H9 (cell line): ENCODE results near the gene DSG2. TPM values are rescaled to one million over a fixed set of nuclear protein-coding genes. Genes with fewer than 3 reads are reported as not detected.

Experiments used
- DNase-seq: peaks from one replicate; pipeline ENCODE4 v3.0.0-alpha.2; 2017
- H2AFZ ChIP-seq: one replicate; pipeline ENCODE4 v1.6.1; 2013; ENCODE audit warnings: mild to moderate bottlenecking, low read length, control low read depth, moderate library complexity
- H2AK5ac ChIP-seq: 2 replicates; pipeline ENCODE4 v1.6.1; 2013; ENCODE audit warnings: low read length, control low read depth, mixed read lengths; ENCODE audit not compliant: insufficient read length
- H2BK120ac ChIP-seq: one replicate; pipeline ENCODE4 v1.6.1; 2013; ENCODE audit warnings: low read depth, mild to moderate bottlenecking, low read length, control low read depth, inconsistent platforms; ENCODE audit not compliant: poor library complexity, severe bottlenecking
- H2BK12ac ChIP-seq: 2 replicates; pipeline ENCODE4 v1.6.1; 2013; ENCODE audit warnings: low read length, control low read depth, mixed read lengths, low read depth; ENCODE audit not compliant: insufficient read length
- H2BK15ac ChIP-seq: 2 replicates; pipeline ENCODE4 v1.6.1; 2013; ENCODE audit warnings: low read depth, low read length, control low read depth
- H2BK20ac ChIP-seq: one replicate; pipeline ENCODE4 v1.6.1; 2013; ENCODE audit warnings: low read depth, mild to moderate bottlenecking, low read length, control low read depth, inconsistent platforms; ENCODE audit not compliant: poor library complexity, severe bottlenecking
- H2BK5ac ChIP-seq: 2 replicates; pipeline ENCODE4 v1.6.1; 2013; ENCODE audit warnings: low read length, control low read depth, mixed read lengths; ENCODE audit not compliant: insufficient read length
- H3K14ac ChIP-seq: 2 replicates; pipeline ENCODE4 v1.6.1; 2013; ENCODE audit warnings: low read length, control low read depth; ENCODE audit not compliant: insufficient read depth
- H3K18ac ChIP-seq: 2 replicates; pipeline ENCODE4 v1.6.1; 2013; ENCODE audit warnings: low read depth, mild to moderate bottlenecking, mixed read lengths, low read length, control low read depth; ENCODE audit not compliant: insufficient read length
- H3K23ac ChIP-seq: 2 replicates; pipeline ENCODE4 v1.6.1; 2013; ENCODE audit warnings: low read length, control low read depth, mixed read lengths, low read depth; ENCODE audit not compliant: insufficient read length
- H3K23me2 ChIP-seq: 2 replicates; pipeline ENCODE4 v1.6.1; 2013; ENCODE audit warnings: low read depth, mild to moderate bottlenecking, mixed read lengths, low read length, control low read depth; ENCODE audit not compliant: insufficient read length, poor library complexity, severe bottlenecking
- H3K27ac ChIP-seq: 2 replicates; pipeline ENCODE4 v1.5.1; 2013; ENCODE audit warnings: low read length, control low read depth, mixed read lengths, low read depth; ENCODE audit not compliant: insufficient read length
- H3K27me3 ChIP-seq: 2 replicates; pipeline ENCODE4 v1.6.1; 2013; ENCODE audit warnings: low read length, control low read depth, inconsistent platforms; ENCODE audit not compliant: insufficient read depth
- H3K4ac ChIP-seq: 2 replicates; pipeline ENCODE4 v1.6.1; 2013; ENCODE audit warnings: low read depth, mild to moderate bottlenecking, control low read depth, inconsistent platforms, low read length, moderate library complexity
- H3K4me1 ChIP-seq: 2 replicates; pipeline ENCODE4 v1.6.1; 2013; ENCODE audit warnings: low read length, control low read depth, inconsistent platforms; ENCODE audit not compliant: insufficient read depth
- H3K4me2 ChIP-seq: 2 replicates; pipeline ENCODE4 v1.6.1; 2013; ENCODE audit warnings: low read length, control low read depth, mixed read lengths; ENCODE audit not compliant: insufficient read length, insufficient read depth
- H3K56ac ChIP-seq: 2 replicates; pipeline ENCODE4 v1.6.1; 2013; ENCODE audit warnings: low read depth, mild to moderate bottlenecking, mixed read lengths, low read length, control low read depth; ENCODE audit not compliant: insufficient read length
- H3K79me1 ChIP-seq: 2 replicates; pipeline ENCODE4 v1.6.1; 2013; ENCODE audit warnings: low read depth, mild to moderate bottlenecking, moderate library complexity, low read length, control low read depth, inconsistent platforms; ENCODE audit not compliant: insufficient read depth, poor library complexity, severe bottlenecking
- H3K79me2 ChIP-seq: 2 replicates; pipeline ENCODE4 v1.6.1; 2013; ENCODE audit warnings: low read length, control low read depth, inconsistent platforms; ENCODE audit not compliant: insufficient read depth
- H3K9ac ChIP-seq: 2 replicates; pipeline ENCODE4 v1.6.1; 2013; ENCODE audit warnings: low read length, control low read depth, mixed read lengths; ENCODE audit not compliant: insufficient read length; ENCODE audit errors: extremely low read depth
- H3K9me3 ChIP-seq: one replicate; pipeline ENCODE4 v1.6.1; 2013; ENCODE audit warnings: low read depth, low read length, inconsistent platforms; ENCODE audit not compliant: control insufficient read depth
- H3T11ph ChIP-seq: one replicate; pipeline ENCODE4 v1.6.1; 2013; ENCODE audit warnings: mild to moderate bottlenecking, low read length, control low read depth, inconsistent platforms
- H4K20me1 ChIP-seq: one replicate; pipeline ENCODE4 v1.6.1; 2013; ENCODE audit not compliant: control insufficient read depth, insufficient read length, insufficient read depth
- H4K5ac ChIP-seq: 2 replicates; pipeline ENCODE4 v1.6.1; 2013; ENCODE audit warnings: low read depth, mild to moderate bottlenecking, mixed read lengths, low read length, control low read depth; ENCODE audit not compliant: insufficient read length
- H4K8ac ChIP-seq: replicated peaks from 2 replicates; pipeline ENCODE4 v1.6.1; 2013; ENCODE audit warnings: low read length, control low read depth, mixed read lengths, low read depth; ENCODE audit not compliant: insufficient read length
- H4K91ac ChIP-seq: 2 replicates; pipeline ENCODE4 v1.6.1; 2013; ENCODE audit warnings: low read depth, mild to moderate bottlenecking, moderate library complexity, mixed read lengths, low read length, control low read depth; ENCODE audit not compliant: insufficient read length
- H3K27ac Mint-ChIP-seq, 3 experiments: 2 replicates in 2 of 3; 3 replicates in 1 of 3; pipeline ENCODE4 v1.8.0; 2020 to 2021; ENCODE audit warnings: mixed read lengths in 3 of 3, mild to moderate bottlenecking in 1 of 3, moderate library complexity in 1 of 3
- H3K27me3 Mint-ChIP-seq: 2 replicates; pipeline ENCODE4 v1.8.0; 2021; ENCODE audit warnings: low read depth, mild to moderate bottlenecking, moderate library complexity, mixed read lengths
- H3K36me3 Mint-ChIP-seq, 3 experiments: 2 replicates in 2 of 3; 3 replicates in 1 of 3; pipeline ENCODE4 v1.8.0; 2020 to 2021; ENCODE audit warnings: low read depth in 3 of 3, mixed read lengths in 3 of 3; ENCODE audit not compliant: insufficient read depth in 1 of 3
- H3K4me1 Mint-ChIP-seq, 2 experiments: 2 replicates each; pipeline ENCODE4 v1.8.0; 2020; ENCODE audit warnings: mixed read lengths in 2 of 2
- H3K4me3 Mint-ChIP-seq, 2 experiments: 2 replicates in 1 of 2; 3 replicates in 1 of 2; pipeline ENCODE4 v1.8.0; 2020 to 2021; ENCODE audit warnings: mild to moderate bottlenecking in 2 of 2, mixed read lengths in 2 of 2, moderate library complexity in 1 of 2
- H3K9me3 Mint-ChIP-seq, 2 experiments: 2 replicates in 1 of 2; 3 replicates in 1 of 2; pipeline ENCODE4 v1.8.0; 2020; ENCODE audit warnings: mild to moderate bottlenecking in 2 of 2, mixed read lengths in 2 of 2, moderate library complexity in 1 of 2
- CTCF ChIP-seq: fragments of 200-600 bp; sonication (generic); conservative IDR thresholded peaks from 3 replicates; pipeline ENCODE4 v1.8.0; 2021; ENCODE audit warnings: antibody characterized with exemption, mild to moderate bottlenecking
- WGBS: extraction: QIAGEN DNeasy Blood & Tissue Kit; methylation state at CpG from one replicate; pipeline ENCODE4 v1.1.7; 2013; ENCODE audit warnings: missing lambda C conversion rate, low lambda C conversion rate, mixed read lengths; ENCODE audit not compliant: insufficient read length; ENCODE audit errors: extremely low coverage; 5-methylcytosine and 5-hydroxymethylcytosine counted together
- total RNA-seq: library from RNA; stranded (reverse); gene quantifications from 2 replicates; pipeline ENCODE4 v1.2.1, GENCODE V29; 2021

DSG2 gene
- total RNA-seq, 1 experiment from 2014 or later = 107 TPM

GRCh38 chr18:31572368-31572767 is 74.4 kb downstream of the DSG2 start:
- H3K4me3 Mint-ChIP-seq = no peak overlapping the region
- H3K56ac ChIP-seq = no peak overlapping the region
- no peaks in the 10 kb centered on the region for H3K79me1 ChIP-seq
- H4K5ac ChIP-seq = no peak overlapping the region
- no peak overlapping the region for H3T11ph ChIP-seq
- no peak overlapping the region for H2BK20ac ChIP-seq
- H3K4me1 Mint-ChIP-seq = peaks cover 8 to 9% of the 10 kb centered on the region in 2 experiments
- WGBS = no CpG with 5 or more reads among the region's 9 CpGs
- no peak overlapping the region for H3K18ac ChIP-seq
- no peaks in the 10 kb centered on the region for H3K9me3 ChIP-seq
- no peak overlapping the region for H2AK5ac ChIP-seq
- H3K14ac ChIP-seq = peak overlapping the region; percentile 80; the same call in 1 of the 2 replicates
- no peak overlapping the region for H3K4ac ChIP-seq
- H3K9ac ChIP-seq = no peak overlapping the region
- no peak overlapping the region for H3K27ac ChIP-seq
- no peaks in the 10 kb centered on the region; a peak in 1 of 5 replicates for H3K9me3 Mint-ChIP-seq
- H4K20me1 ChIP-seq = no peaks in the 10 kb centered on the region
- no peaks in the 10 kb centered on the region for H3K79me2 ChIP-seq
- no peak overlapping the region for H3K4me2 ChIP-seq
- DNase-seq = no peak
- no peak overlapping the region for H4K8ac ChIP-seq
- no peak overlapping the region for H2BK5ac ChIP-seq
- H3K23ac ChIP-seq = no peak overlapping the region
- no peak overlapping the region for H3K27ac Mint-ChIP-seq
- H3K36me3 Mint-ChIP-seq = no peaks in the 10 kb centered on the region
- H2BK120ac ChIP-seq = no peak overlapping the region
- H3K23me2 ChIP-seq = no peaks in the 10 kb centered on the region
- no peak overlapping the region for H2BK12ac ChIP-seq
- no peaks in the 10 kb centered on the region for H3K27me3 ChIP-seq
- no peaks in the 10 kb centered on the region for H3K4me1 ChIP-seq
- no peak overlapping the region for H4K91ac ChIP-seq
- no peak overlapping the region for H2BK15ac ChIP-seq
- H2AFZ ChIP-seq = peak overlapping the region; percentile 43
- no peaks in the 10 kb centered on the region; the same call in 1 of the 2 replicates for H3K27me3 Mint-ChIP-seq
- no peak for TF ChIP-seq CTCF
